Heart right ventricle (tissue), 16 donors: ENCODE measurements around the gene RAPSN. TPM values are rescaled to one million over a fixed set of nuclear protein-coding genes. Genes with fewer than 3 reads are reported as not detected.

Experiments
- ATAC-seq, 8 donors: fragments of 200-7000 bp; cut with Tn5 transposase; one replicate each; pipeline ENCODE4 v1.9.1; 2020; ENCODE audit warnings: mild to moderate bottlenecking in 8 of 8, moderate library complexity in 8 of 8, moderate number of reproducible peaks in 1 of 8
- DNase-seq, 2 donors: peaks; one replicate each; pipeline ENCODE4 v3.0.0-alpha.2; 2020
- H3K27ac ChIP-seq, 10 donors: fragments of 200-600 bp; sonication (generic) in 2 of 10; one replicate each; pipeline versions ENCODE4 v1.5.0 to v1.8.0; 2020 to 2022; ENCODE audit warnings: mild to moderate bottlenecking in 3 of 10
- H3K27me3 ChIP-seq, 7 donors: fragments of 200-600 bp; one replicate each; pipeline ENCODE4 v1.8.0; 2021 to 2022; ENCODE audit warnings: mild to moderate bottlenecking in 2 of 7
- H3K36me3 ChIP-seq, 9 donors: fragments of 200-600 bp; sonication (generic) in 1 of 9; one replicate each; pipeline versions ENCODE4 v1.5.0 to v1.8.0; 2020 to 2022; ENCODE audit warnings: mild to moderate bottlenecking in 2 of 9
- H3K4me1 ChIP-seq, 9 donors: fragments of 200-600 bp; sonication (generic) in 1 of 9; one replicate each; pipeline versions ENCODE4 v1.5.0 to v1.8.0; 2020 to 2022; ENCODE audit warnings: mild to moderate bottlenecking in 4 of 9
- H3K4me3 ChIP-seq, 10 donors: fragments of 200-600 bp; sonication (generic) in 2 of 10; one replicate each; pipeline versions ENCODE4 v1.5.0 to v1.8.0; 2020 to 2022; ENCODE audit warnings: mild to moderate bottlenecking in 7 of 10, moderate library complexity in 2 of 10
- H3K9me3 ChIP-seq, 11 donors: fragments of 200-600 bp in 10 of 11; sonication (generic) in 2 of 11; one replicate each; pipeline versions ENCODE4 v1.5.0 to v1.8.0; 2013 to 2022; ENCODE audit warnings: mild to moderate bottlenecking in 2 of 11, control low read depth in 1 of 11, moderate library complexity in 1 of 11
- CTCF ChIP-seq, 9 donors: fragments of 200-600 bp; sonication (generic) in 2 of 9; IDR thresholded peaks; one replicate each; pipeline versions ENCODE4 v1.5.0 to v1.8.0; 2021 to 2022; ENCODE audit warnings: antibody characterized with exemption in 9 of 9, mild to moderate bottlenecking in 5 of 9, moderate library complexity in 1 of 9
- WGBS, 2 donors: extraction: QIAGEN DNeasy Blood & Tissue Kit; methylation state at CpG; one replicate each; pipeline ENCODE4 v1.1.7; 2013; ENCODE audit warnings: inconsistent platforms in 1 of 2; 5-methylcytosine and 5-hydroxymethylcytosine counted together
- intact Hi-C, 10 donors: fragments of 100-400 bp; cut with DNase I; formaldehyde crosslinking; loops; one replicate each; pipeline versions ENCODE4 v1.11.1 to v1.14.2; 2022
- polyA plus RNA-seq, 2 donors: library from polyadenylated mRNA; stranded (reverse); fragments of 200-250 nt; gene quantifications; one replicate each; pipeline ENCODE4 v1.2.3, GENCODE V29; 2013
- total RNA-seq, 10 donors: library from RNA; stranded (reverse); fragmentation: NEBNext Ultra II Directional in 3 of 10; extraction: Animal tissue kit (Norgen Biotek cat#: 25700) in 3 of 10; gene quantifications; one replicate each; pipeline versions ENCODE4 v1.2.1 to v1.2.4, GENCODE V29; 2021 to 2023
- donor health status: Arrhythmogenic right ventricular cardiomyopathy.
- donor health status: ischemic (EF 13 %, LVEDD 7.1; RV severe dilation, severe dysfunction).
- donor health status: healthy with polysubstance abuse.
- donor health status: DM: no; HTN: yes; CAD: no.
- donor health status: DM: no; HTN: no; CAD: no.
- donor health status: ischemic (EF 25% LVEDD 6.9; RV normal size, moderate dysfunction).
- donor health status: ischemic (EF 25% LVEDD 5.7; RV mildly dilated, moderate dysfunction).
- donor health status: healthy.
- donor health status: DM: yes; HTN: yes; CAD: no.
- donor health status: Ischemic cardiomyopathy.
- donor health status: ischemic (EF 35%, LVEDD 5.7; RV mildly dilated, moderate dysfunction).
- donor health status: nonischemic (EF 11% LVEDD 7.7; RV severe dilation, severe dysfunction).
- donor health status: DM: yes; HTN: yes; CAD: no.
- donor health status: PGD.
- donor health status: ischemic (EF 29% LVEDD 5.4; RV normal size, mild dysfunction).
- donor health status: nonischemic (EF 23%, LVEDD 6.1; RV moderate dilation, normal function).

RAPSN gene
- total and polyA plus RNA-seq, 12 donors, result 0.33 to 10.2 (median 4.0) TPM

DNA sequence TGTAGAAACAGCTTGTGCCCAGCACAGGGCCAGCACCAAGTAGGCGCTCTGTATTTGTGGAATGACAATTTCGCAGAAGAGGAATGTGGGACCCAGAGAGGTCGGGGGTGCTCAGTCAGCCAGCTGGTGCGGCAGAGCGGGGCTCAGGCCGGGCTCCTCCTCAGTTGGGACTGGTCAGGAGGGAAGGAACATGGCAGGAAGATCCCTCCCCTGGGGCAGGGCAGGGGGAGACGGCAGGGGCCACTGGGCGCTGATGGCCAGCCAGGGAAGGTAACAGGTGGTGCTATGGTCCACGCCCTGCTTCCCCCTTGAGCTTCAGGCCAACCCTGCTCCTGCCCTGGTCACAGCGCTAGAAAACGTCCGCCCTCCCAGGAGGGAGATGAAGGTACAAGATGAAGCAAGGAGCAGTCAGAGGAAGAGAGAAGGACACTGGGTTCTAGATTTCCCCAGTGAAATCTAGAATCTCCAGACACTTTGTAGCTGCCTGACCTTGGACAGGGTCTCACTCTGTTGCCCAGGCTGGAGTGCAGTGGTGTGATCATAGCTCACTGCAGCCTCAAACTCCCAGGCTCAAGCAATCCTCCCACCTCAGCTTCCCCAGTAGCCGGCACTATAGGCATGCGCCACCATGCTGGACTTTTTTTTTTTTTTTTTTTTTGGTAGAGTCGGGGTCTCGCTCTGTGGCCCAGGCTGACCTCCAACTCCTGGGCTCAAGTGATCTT lies 57.1 kb downstream of the RAPSN start:
- H3K9me3 ChIP-seq, result no peaks in the 10 kb centered on the region
- H3K36me3 ChIP-seq, result no peaks in the 10 kb centered on the region
- intact Hi-C loops, result no loop called here
- ATAC-seq (no peak), DNase-seq (no peak)
- WGBS, 2 donors, result 90 to 92% methylated on average over 16 of the region's 16 CpGs
- peaks cover 0 to 81% (median 17%) of the 10 kb centered on the region in 9 donors for H3K4me1 ChIP-seq
- no peak overlapping the region for H3K4me3 ChIP-seq
- peak overlapping the region in 6 of 10 donors; percentile 25 to 100 (median 60) for H3K27ac ChIP-seq
- TF ChIP-seq CTCF (IDR thresholded peaks at IDR 0.05), result no peak
- no peaks in the 10 kb centered on the region for H3K27me3 ChIP-seq

- WGBS, 2 donors, result 88 to 93% methylated on average over 11 of the region's 11 CpGs
- Histone ChIP-seq H3K27ac (peak overlapping the region in 7 of 10 donors; percentile 33 to 100 (median 53)), H3K36me3 (no peaks in the 10 kb centered on the region), H3K4me3 (no peak overlapping the region), H3K4me1 (peaks cover 0 to 81% (median 17%) of the 10 kb centered on the region in 9 donors), H3K27me3 (no peaks in the 10 kb centered on the region), H3K9me3 (no peaks in the 10 kb centered on the region)
- DNase-seq, result peak in 1 of 2 donors; percentile 48
- peak in 3 of 8 donors; percentile 7 to 27 (median 25) for ATAC-seq
- TF ChIP-seq CTCF (IDR thresholded peaks at IDR 0.05), result no peak
- intact Hi-C loops, result no loop called here
These were observed 57.8 kb downstream of the RAPSN start for GRCh38 chr11:47391077-47391583.

GRCh38 chr11:47390422-47390760 lies 58.5 kb downstream of the RAPSN start:
- Histone ChIP-seq H3K27me3 (no peaks in the 10 kb centered on the region), H3K4me3 (no peak overlapping the region), H3K27ac (peak overlapping the region in 5 of 10 donors; percentile 50 to 100 (median 68)), H3K9me3 (no peaks in the 10 kb centered on the region), H3K36me3 (no peaks in the 10 kb centered on the region), H3K4me1 (peaks cover 0 to 73% (median 15%) of the 10 kb centered on the region in 9 donors)
- 96 to 100% methylated on average over 6 of the region's 6 CpGs for WGBS, 2 donors
- TF ChIP-seq CTCF (IDR thresholded peaks at IDR 0.05), result no peak
- intact Hi-C loops, result no loop called here
- ATAC-seq (no peak), DNase-seq (no peak)

GRCh38 chr11:47389577-47390421 lies 59.1 kb downstream of the RAPSN start:
- TF ChIP-seq CTCF (IDR thresholded peaks at IDR 0.05), result no peak
- peaks cover 0 to 68% (median 12%) of the 10 kb centered on the region in 9 donors for H3K4me1 ChIP-seq
- ATAC-seq (no peak), DNase-seq (no peak)
- H3K36me3 ChIP-seq, result no peaks in the 10 kb centered on the region
- WGBS, 2 donors, result 85 to 92% methylated on average over 17 of the region's 17 CpGs
- peak overlapping the region in 1 of 10 donors; percentile 31 for H3K4me3 ChIP-seq
- no peaks in the 10 kb centered on the region for H3K27me3 ChIP-seq
- intact Hi-C loops, result no loop called here
- peak overlapping the region in 4 of 10 donors; percentile 7 to 100 (median 65) for H3K27ac ChIP-seq
- H3K9me3 ChIP-seq, result no peaks in the 10 kb centered on the region
